GM21367 (cell line): Measurements from ENCODE around the gene ERVV-1.
"Not testable (repeated sequence)": the region's sequence is repeated elsewhere in the genome, so short reads cannot be mapped to it uniquely, and the experiment has no call there.

Source experiments
- ATAC-seq: cut with Tn5 transposase; IDR thresholded peaks from one replicate; pipeline ENCODE4 v1.9.1; 2021; ENCODE audit not compliant: unreplicated experiment

The ERVV-1 gene

GRCh38 chr19:53013621-53014020 is at the start of gene ERVV-1:
ERVV-1 (plus strand) TSS chr19:53013921; CDS start chr19:53014091, 170 bp downstream.
- no peak for ATAC-seq

- no peak for ATAC-seq
These were observed 45.9 kb upstream of the ERVV-1 start for GRCh38 chr19:52967772-52968171.

DNA sequence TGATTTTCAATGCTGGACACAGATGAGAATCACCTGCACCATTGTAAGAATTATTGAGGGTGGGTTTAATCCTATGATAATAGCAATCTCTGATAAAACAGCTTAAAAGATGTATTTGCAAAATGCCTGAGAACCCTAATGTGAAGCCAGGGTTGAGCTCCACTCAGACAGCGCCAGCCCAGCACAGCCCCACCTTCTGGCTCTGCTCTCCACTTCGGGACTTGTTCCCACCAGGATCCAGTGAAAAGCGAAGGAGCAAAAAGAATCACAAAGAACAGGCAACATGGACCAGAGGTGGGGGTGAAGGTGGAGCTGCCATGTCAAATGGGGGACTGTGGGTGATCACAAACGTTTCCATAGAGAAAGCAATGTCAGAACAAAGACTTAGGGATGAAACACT is 32.4 kb upstream of the ERVV-1 start:
- ATAC-seq, result no peak

DNA sequence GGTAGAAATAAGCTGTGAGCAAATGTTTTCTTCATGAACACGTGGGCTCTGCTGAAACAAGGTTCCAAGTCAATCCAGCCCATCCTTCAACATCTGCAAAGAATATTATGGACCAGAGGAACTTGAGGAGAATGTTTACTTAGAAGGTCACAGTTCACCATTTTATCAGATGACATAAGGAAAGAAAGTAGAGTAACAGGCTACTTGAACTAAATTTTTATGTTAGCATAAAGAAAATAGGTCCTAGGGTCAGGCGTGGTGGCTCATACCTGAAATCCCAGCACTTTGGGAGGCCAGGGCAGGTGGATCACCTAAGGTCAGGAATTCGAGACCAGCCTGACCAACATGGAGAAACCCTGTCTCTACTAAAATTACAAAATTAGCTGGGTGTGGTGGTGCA is 30.6 kb upstream of the ERVV-1 start:
- ATAC-seq, result not testable (repeated sequence)

GRCh38 chr19:52987221-52987620 is 26.5 kb upstream of the ERVV-1 start:
- ATAC-seq, result no peak

DNA sequence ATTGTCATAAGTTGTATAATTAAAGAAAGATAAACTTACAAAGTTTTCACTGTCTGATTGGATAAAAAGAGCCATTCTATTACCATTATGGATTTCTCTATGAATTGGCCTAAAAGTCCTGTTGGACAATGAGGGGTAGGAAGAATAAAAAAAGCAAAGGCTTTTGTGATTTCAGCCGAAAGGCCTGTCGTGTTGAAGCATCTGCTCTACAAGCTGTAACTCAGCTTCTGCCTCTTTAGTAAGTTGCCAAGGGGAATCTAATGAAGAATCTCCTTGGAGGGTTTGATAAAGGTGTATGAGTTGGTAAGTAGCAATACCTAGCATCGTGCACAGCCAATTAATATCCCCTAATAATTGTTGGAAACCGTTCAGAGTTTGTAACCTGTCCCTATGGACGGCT is 25.2 kb upstream of the ERVV-1 start:
- ATAC-seq, result no peak

- ATAC-seq, result no peak
These were observed 22.8 kb upstream of the ERVV-1 start for GRCh38 chr19:52990759-52991418.

GRCh38 chr19:52991484-52991883 is 22.2 kb upstream of the ERVV-1 start:
- no peak for ATAC-seq

DNA sequence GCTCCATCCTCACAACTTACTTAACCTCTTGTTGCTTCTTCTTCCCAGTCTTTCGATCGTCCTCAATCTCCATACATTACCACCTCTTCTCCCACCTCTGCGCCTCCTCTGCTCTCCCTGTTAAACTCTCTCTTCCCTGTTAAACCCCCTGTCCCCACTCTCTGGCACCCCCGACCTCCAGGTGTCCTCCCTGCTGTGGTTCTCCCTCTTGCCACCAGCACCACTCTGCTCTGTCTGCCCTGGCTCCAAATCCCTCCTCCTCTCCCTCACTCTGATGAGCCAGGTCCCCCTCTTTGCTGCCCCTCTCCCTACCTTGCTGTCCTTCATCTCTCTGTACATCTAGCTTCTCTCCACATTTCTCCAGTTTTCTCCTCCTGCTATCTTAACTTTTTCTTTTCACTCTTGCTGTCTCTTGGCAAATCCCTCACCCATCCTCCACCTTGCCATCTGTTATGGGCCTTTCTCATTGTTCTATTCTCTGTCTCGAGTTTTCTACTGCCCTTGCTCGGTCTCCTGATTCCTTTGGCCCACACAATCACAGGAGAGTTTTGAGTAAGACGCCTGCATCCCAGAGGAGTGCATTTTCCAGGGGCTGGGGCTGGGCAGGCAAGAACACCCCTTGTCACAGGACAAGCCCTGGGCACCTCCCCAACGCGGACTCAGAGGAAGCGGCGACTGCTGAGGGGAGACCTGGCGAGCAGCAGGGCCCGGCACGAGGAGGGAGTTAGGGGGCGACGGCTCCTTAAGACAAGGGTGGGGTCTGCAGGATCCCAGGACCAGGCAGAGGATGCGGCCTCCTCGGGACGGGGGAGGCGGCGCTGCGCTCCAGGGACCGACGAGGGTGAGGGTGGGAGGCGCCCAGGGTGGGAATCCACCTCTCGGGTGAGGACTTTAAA is 21.4 kb upstream of the ERVV-1 start:
- no peak for ATAC-seq

DNA sequence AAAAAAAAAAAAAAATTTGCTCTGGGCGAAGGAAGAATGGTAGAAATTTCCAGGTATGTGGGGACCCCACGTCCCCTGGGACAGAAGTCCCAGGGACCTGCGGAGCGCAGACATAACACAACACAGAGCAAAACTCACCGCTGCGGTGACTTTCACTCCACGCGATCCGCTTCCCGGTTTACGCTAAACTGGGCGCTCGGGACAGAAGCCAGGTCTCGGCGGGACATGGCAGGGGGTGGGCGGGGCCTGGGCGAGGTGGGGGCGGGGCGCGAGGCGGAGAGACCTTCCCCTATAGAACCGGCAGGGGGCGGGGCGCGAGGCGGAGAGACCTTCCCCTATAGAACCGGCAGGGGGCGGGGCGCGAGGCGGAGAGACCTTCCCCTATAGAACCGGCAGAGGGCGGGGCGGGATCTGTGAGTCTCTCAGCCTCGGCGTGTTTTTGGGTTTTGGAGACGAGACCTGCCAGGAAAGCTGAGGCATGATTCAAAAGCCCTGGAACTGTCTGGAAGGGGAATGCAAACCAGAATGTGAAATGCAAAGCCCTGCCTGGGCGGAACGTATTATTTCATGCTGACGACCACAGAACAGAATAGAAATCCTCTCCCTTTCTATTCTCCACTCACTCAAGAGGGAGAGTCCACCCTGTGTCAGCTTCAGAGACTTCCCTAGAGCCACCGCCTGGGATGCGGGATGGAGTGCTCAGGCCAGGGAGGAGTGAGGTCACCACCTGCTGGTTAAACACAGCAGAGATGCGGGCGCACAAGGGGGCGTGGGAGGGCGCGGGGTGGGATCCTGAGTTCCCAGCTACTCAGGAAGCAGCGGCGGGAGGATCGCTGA is 20.2 kb upstream of the ERVV-1 start:
- no peak for ATAC-seq

GRCh38 chr19:52995711-52996110 is 18.0 kb upstream of the ERVV-1 start:
- no peak for ATAC-seq

GRCh38 chr19:52997975-52998374 is 15.7 kb upstream of the ERVV-1 start:
- ATAC-seq, result no peak

DNA sequence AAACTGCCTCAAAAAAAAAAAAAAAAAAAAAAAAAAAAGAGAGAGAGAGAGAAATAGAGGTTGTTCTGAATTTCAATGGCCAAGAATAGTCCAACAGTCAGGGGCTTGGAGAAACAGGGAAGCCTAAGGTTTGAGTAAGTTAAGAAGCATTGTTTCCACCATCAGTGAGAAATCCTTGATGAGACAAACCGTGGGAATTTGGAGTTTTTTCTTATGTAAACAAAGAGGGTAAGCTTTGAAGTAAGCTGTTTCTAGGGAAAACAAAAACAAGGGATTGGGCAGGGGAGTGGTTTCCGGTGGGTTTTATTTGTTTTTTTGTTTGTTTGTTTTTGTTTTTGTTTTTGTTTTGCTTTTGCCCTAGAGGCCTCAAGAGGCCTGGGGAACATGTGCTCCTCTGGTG is 11.2 kb upstream of the ERVV-1 start:
- no peak for ATAC-seq

DNA sequence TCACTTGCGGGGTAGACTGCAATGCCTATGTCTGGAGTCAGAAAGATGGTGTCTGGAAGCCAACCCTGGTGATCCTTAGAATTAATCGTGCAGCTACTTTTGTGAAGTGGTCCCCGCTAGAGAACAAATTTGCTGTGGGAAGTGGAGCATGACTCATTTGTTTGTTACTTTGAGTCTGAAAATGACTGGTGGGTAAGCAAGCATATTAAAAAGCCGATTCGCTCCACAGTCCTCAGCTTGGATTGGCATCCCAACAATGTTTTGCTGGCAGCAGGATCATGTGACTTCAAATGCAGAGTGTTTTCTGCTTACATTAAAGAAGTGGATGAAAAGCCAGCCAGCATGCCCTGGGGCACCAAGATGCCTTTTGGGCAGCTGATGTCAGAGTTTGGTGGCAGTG is 9.5 kb upstream of the ERVV-1 start:
- ATAC-seq, result no peak

- no peak for ATAC-seq
These were observed 6.5 kb upstream of the ERVV-1 start for GRCh38 chr19:53007200-53007599.

- no peak for ATAC-seq
These were observed 6.1 kb upstream of the ERVV-1 start for GRCh38 chr19:53007606-53008005.

DNA sequence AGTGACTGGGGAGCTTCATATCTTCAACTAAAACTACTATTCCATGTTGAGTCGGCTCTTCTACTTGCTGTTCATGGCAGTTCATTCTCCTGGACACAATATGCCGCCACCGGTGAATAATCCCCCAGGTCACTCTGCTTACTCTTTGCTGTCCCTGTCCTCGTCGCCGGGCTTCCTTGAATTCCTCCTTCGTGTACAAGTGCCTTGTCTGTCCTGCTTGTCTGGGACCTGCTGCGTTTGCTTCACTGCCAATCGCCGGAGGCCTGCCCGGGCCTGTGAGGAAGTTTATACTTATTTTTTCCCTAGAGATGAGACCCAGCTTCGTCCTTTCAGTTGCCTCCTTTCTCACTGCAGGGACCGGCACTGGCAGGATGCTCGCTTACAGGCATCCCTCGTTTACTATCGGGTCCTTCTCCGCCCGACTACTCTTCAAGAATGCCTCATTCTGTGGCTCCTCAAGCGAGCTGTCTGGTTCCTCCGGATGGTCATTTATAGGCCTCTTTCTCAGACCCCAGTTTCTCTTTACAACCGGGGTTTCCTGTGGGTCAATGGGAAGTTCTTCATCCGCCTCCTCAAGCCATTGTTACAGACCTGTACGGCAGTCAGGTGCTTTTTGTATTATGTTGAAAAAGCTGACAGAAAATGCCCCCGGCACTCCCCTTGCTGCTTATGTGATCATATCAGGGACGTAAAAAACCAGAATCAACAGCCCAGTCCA is 5.5 kb upstream of the ERVV-1 start:
- no peak for ATAC-seq

DNA sequence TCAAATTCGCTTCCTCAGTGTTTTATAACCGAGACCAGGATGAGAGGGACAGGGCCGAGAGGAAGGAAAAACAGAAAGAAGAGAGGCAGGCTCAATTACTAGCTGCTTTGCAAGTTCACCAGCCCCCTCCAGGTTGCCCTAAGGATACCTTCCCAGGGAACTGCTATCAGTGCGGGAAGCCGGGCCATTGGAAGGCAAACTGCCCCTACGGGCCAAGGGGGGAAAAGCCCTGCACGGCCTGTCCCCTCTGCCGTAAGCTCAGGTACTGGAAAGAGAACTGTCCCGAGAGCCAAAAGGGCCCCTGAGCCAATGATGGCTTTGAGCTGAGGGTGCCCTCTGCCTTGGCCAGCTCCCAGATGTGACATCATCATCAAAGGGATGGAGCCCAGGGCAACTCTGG is 3.2 kb upstream of the ERVV-1 start:
- no peak for ATAC-seq

- no peak for ATAC-seq
These were observed 1.7 kb upstream of the ERVV-1 start for GRCh38 chr19:53012006-53012405.

DNA sequence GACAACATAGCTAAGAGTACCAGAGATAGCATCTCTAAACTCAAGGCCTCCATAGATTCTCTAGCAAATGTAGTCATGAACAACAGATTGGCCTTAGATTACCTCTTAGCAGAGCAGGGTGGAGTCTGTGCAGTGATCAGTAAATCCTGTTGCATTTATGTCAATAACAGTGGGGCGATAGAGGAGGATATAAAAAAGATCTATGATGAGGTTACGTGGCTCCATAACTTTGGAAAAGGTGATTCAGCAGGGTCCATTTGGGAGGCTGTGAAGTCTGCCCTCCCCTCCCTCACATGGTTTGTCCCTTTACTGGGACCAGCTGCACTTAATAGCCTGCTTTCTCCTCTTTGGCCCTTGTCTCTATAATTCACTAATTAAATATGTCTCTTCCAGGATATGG is 1.4 kb downstream of the ERVV-1 start:
- ATAC-seq, result no peak

DNA sequence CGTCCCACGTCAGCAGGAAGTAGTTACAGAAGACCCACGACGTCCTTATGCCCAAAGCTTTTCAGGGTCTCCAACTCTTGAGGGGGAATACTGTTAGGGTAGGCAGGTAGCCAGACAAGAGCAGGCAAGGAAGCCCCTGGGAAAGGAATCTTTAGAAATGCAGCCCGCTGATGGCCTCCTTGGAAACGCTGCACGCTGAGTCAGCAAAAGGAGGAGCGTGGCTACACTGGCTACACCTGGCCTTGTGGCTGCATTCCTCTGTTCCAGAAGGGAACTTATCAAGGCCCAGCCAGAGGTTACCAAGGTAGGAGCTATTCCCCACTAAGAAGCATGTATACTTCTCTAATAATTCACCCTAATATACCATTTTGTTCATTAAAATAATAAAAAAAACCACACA is 2.0 kb downstream of the ERVV-1 start:
- no peak for ATAC-seq
